ENCODE measurements around the gene SULT1A3.
"Not testable (repeated sequence)": the region's sequence is repeated elsewhere in the genome, so short reads cannot be mapped to it uniquely, and the experiment has no call there.

The SULT1A3 gene

GRCh38 chr16:30209032-30209431 is 10.0 kb downstream of the SULT1A3 start:
- not testable (repeated sequence) for H2AFZ ChIP-seq (ENCODE audit: low read depth, low read length); H3K27ac ChIP-seq (ENCODE audit: low read length); H3K4me1 ChIP-seq (ENCODE audit: insufficient read depth, low read length); H3K9me3 ChIP-seq (ENCODE audit: insufficient read depth, low read length, severe bottlenecking); H3K4me3 ChIP-seq (ENCODE audit: low read depth in 1 of 2, low read length in 2 of 2); H3K9ac ChIP-seq (ENCODE audit: low read depth, low read length); H3K36me3 ChIP-seq (ENCODE audit: insufficient read depth, low read length); DNase-seq; H3K4me2 ChIP-seq (ENCODE audit: insufficient read depth, low read length); H3K79me2 ChIP-seq (ENCODE audit: insufficient read depth, low read length); H3K27me3 ChIP-seq (ENCODE audit: insufficient read depth, low read length, poor library complexity); H4K20me1 ChIP-seq (ENCODE audit: insufficient read depth, low read length)
- ATAC-seq (ENCODE audit: insufficient read depth, low read depth): peak; percentile 72

DNA sequence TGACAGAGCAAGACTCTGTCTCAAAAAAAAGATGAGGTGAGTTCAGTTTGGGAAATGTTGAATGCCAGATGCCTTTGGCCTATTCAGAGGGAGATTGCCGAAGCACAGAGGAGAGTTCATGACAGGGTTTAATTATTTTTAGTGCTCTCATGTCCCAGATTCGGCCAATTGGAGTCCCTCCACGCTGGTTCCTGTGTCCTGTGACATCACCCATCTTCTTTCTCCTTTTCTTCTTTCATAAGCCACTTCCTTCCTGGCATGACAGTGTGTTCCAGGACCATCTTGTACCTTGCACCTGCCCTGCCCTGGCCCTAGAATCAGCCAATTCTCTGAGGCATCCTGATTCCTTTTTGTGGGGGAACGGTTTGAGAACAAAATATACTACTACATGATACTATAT is 12.4 kb downstream of the SULT1A3 start:
- H3K9me3 ChIP-seq (ENCODE audit: insufficient read depth, low read length, severe bottlenecking); H2AFZ ChIP-seq (ENCODE audit: low read depth, low read length); H3K4me3 ChIP-seq (ENCODE audit: low read depth in 1 of 2, low read length in 2 of 2); H4K20me1 ChIP-seq (ENCODE audit: insufficient read depth, low read length); H3K36me3 ChIP-seq (ENCODE audit: insufficient read depth, low read length); H3K79me2 ChIP-seq (ENCODE audit: insufficient read depth, low read length); H3K4me2 ChIP-seq (ENCODE audit: insufficient read depth, low read length); H3K27me3 ChIP-seq (ENCODE audit: insufficient read depth, low read length, poor library complexity); H3K27ac ChIP-seq (ENCODE audit: low read length); DNase-seq; H3K9ac ChIP-seq (ENCODE audit: low read depth, low read length); H3K4me1 ChIP-seq (ENCODE audit: insufficient read depth, low read length): not testable (repeated sequence)
- ATAC-seq (ENCODE audit: insufficient read depth, low read depth): peak; percentile 54

DNA sequence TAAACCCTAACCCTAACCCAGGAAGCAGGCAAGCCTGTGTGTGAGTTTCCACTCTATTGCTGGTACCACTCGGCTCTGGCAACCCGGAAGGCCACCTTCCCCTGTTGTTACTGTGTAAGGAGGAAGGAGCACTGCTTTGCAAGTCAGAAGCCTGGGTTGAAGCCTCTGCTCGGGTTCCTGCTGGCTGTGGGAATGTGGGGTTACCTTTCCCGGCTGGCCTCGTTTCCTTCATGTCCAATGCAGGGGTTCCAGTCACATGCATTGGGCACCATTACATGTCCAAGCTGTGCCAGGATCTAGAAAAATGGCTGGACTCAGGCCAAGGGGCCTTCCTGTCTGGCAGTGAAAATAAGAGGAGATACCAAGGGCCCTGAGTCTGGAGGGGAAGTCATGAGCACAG is 18.0 kb downstream of the SULT1A3 start:
- H3K79me2 ChIP-seq (ENCODE audit: insufficient read depth, low read length); H3K9me3 ChIP-seq (ENCODE audit: insufficient read depth, low read length, severe bottlenecking); H3K4me2 ChIP-seq (ENCODE audit: insufficient read depth, low read length); ATAC-seq (ENCODE audit: insufficient read depth, low read depth); H3K4me3 ChIP-seq (ENCODE audit: low read depth in 1 of 2, low read length in 2 of 2); H3K27ac ChIP-seq (ENCODE audit: low read length); H3K27me3 ChIP-seq (ENCODE audit: insufficient read depth, low read length, poor library complexity); H2AFZ ChIP-seq (ENCODE audit: low read depth, low read length); H3K36me3 ChIP-seq (ENCODE audit: insufficient read depth, low read length); DNase-seq; H4K20me1 ChIP-seq (ENCODE audit: insufficient read depth, low read length); H3K9ac ChIP-seq (ENCODE audit: low read depth, low read length); H3K4me1 ChIP-seq (ENCODE audit: insufficient read depth, low read length): not testable (repeated sequence)

DNA sequence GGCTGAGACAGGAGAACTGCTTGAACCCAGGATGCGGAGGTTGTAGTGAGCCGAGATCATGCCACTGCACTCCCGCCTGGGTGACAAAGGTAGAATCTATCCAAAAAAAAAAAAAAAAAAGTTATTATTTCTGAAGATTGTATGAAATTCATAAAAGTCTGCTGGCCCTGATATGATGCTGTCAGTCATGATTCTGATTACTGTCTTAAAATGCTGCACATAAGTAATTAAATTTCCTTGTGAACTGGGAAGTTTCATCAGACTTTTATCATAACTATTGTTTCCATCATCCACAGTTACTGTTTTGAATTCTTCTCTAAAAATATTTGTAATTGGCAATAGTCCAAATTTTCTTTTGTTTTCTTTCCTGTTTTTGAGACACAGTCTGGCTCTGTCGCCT is 49.3 kb downstream of the SULT1A3 start, which contains the start of gene NPIPB13:
TSS of gene NPIPB13 (minus strand) at position 101 of the 400 bp plus-strand sequence. CDS start 2,906 bp downstream, outside the sequence.
- H3K79me2 ChIP-seq (ENCODE audit: insufficient read depth, low read length); H3K9ac ChIP-seq (ENCODE audit: low read depth, low read length); H3K4me1 ChIP-seq (ENCODE audit: insufficient read depth, low read length); H4K20me1 ChIP-seq (ENCODE audit: insufficient read depth, low read length); H3K36me3 ChIP-seq (ENCODE audit: insufficient read depth, low read length); H3K27ac ChIP-seq (ENCODE audit: low read length); H3K4me2 ChIP-seq (ENCODE audit: insufficient read depth, low read length); H3K27me3 ChIP-seq (ENCODE audit: insufficient read depth, low read length, poor library complexity); H3K4me3 ChIP-seq (ENCODE audit: low read depth in 1 of 2, low read length in 2 of 2); DNase-seq; H3K9me3 ChIP-seq (ENCODE audit: insufficient read depth, low read length, severe bottlenecking); ATAC-seq (ENCODE audit: insufficient read depth, low read depth); H2AFZ ChIP-seq (ENCODE audit: low read depth, low read length): not testable (repeated sequence)
